Endothelial cell of umbilical vein (primary cell): ENCODE data around the gene SEMA4A. TPM values are rescaled to one million over a fixed set of nuclear protein-coding genes. Genes with fewer than 3 reads are reported as not detected.

Experiments used
- BruUV-seq: library from RNA; stranded (reverse); fragments of 400-500 nt; replicated peaks from 2 replicates; lab custom pipeline; 2021; lab: Mats Ljungman, UMichigan
- CTCF ChIA-PET: fragments of 300-600, 350-600 bp; sonication (Branson Sonifier 250); formaldehyde crosslinking; loops from one replicate; lab custom pipeline; 2021; ENCODE audit warnings: antibody characterized with exemption, inconsistent platforms; lab: Charles Lee
- POLR2A ChIA-PET: fragments of 300-600, 350-600 bp; sonication (Branson Sonifier 250); formaldehyde crosslinking; loops from one replicate; lab custom pipeline; 2021; ENCODE audit warnings: antibody characterized with exemption, inconsistent platforms; lab: Charles Lee
- DNase-seq: peaks from one replicate; pipeline ENCODE4 v3.0.0-alpha.2; 2011; ENCODE audit warnings: low read depth, low spot score
- FAIRE-seq: peaks from 2 replicates; lab custom pipeline; 2011; peaks lifted over from hg19 to GRCh38; lab: Jason Lieb, UNC
- H2AFZ ChIP-seq: 2 replicates; pipeline ENCODE4 v1.6.0; 2012; ENCODE audit warnings: low read depth, low read length, control low read depth, inconsistent platforms
- H3K27ac ChIP-seq: 2 replicates; pipeline ENCODE4 v1.5.1; 2011; ENCODE audit warnings: low read depth, mild to moderate bottlenecking, control low read depth, low read length, moderate library complexity; ENCODE audit not compliant: insufficient read depth
- H3K27me3 ChIP-seq, 2 experiments: 2 replicates each; pipeline versions ENCODE4 v1.6.0 to v1.6.1; 2011; ENCODE audit warnings: low read length in 2 of 2, mixed read lengths in 1 of 2; ENCODE audit not compliant: control insufficient read depth in 2 of 2, insufficient read depth in 2 of 2
- H3K36me3 ChIP-seq, 2 experiments: 2 replicates in 1 of 2; 3 replicates in 1 of 2; pipeline ENCODE4 v1.5.1; 2011; ENCODE audit warnings: low read length in 2 of 2, mild to moderate bottlenecking in 1 of 2, moderate library complexity in 1 of 2; ENCODE audit not compliant: control insufficient read depth in 2 of 2, insufficient read depth in 2 of 2; ENCODE audit errors: extremely low read depth in 1 of 2
- H3K4me1 ChIP-seq: 3 replicates; pipeline ENCODE4 v1.5.1; 2011; ENCODE audit warnings: mild to moderate bottlenecking, low read length; ENCODE audit not compliant: control insufficient read depth, insufficient read depth; ENCODE audit errors: extremely low read depth
- H3K4me2 ChIP-seq: 2 replicates; pipeline ENCODE4 v1.6.1; 2011; ENCODE audit warnings: low read length, control low read depth, mixed read lengths; ENCODE audit not compliant: insufficient read depth
- H3K4me3 ChIP-seq, 3 experiments: fragments of 200-600 bp in 1 of 3; sonication (generic), shearing (Covaris generic) in 1 of 3; replicated peaks in 1 of 3; 2 replicates each; pipeline ENCODE4 v1.5.1; 2011 to 2016; ENCODE audit warnings: control low read depth in 3 of 3, low read length in 3 of 3, mild to moderate bottlenecking in 2 of 3, inconsistent platforms in 1 of 3, low read depth in 1 of 3, moderate library complexity in 1 of 3; ENCODE audit not compliant: insufficient read depth in 1 of 3
- H3K79me2 ChIP-seq: 2 replicates; pipeline ENCODE4 v1.6.0; 2012; ENCODE audit warnings: low read length, inconsistent platforms; ENCODE audit not compliant: control insufficient read depth, insufficient read depth
- H3K9ac ChIP-seq: replicated peaks from 2 replicates; pipeline ENCODE3; 2011; ENCODE audit warnings: low read length, control low read depth; ENCODE audit not compliant: insufficient read depth; ENCODE audit errors: extremely low read depth
- H3K9me1 ChIP-seq: replicated peaks from 3 replicates; pipeline ENCODE4 v1.6.0; 2011; ENCODE audit warnings: mild to moderate bottlenecking, low read length; ENCODE audit not compliant: control insufficient read depth, insufficient read depth; ENCODE audit errors: extremely low read depth
- H3K9me3 ChIP-seq: replicated peaks from 2 replicates; pipeline ENCODE4 v1.5.1; 2012; ENCODE audit warnings: low read length, inconsistent platforms; ENCODE audit not compliant: control insufficient read depth, insufficient read depth
- H4K20me1 ChIP-seq: replicated peaks from 2 replicates; pipeline ENCODE3; 2011; ENCODE audit warnings: mild to moderate bottlenecking, low read length; ENCODE audit not compliant: control insufficient read depth, insufficient read depth; ENCODE audit errors: extremely low read depth
- EZH2 ChIP-seq: IDR thresholded peaks from 2 replicates; pipeline ENCODE4 v1.6.1; 2012; ENCODE audit warnings: borderline replicate concordance, low read depth, mild to moderate bottlenecking, moderate library complexity, low read length, inconsistent platforms; ENCODE audit not compliant: severe bottlenecking
- FOS ChIP-seq: IDR thresholded peaks from 2 replicates; pipeline ENCODE4 v1.6.1; 2011; ENCODE audit warnings: mild to moderate bottlenecking, low read length, moderate library complexity, borderline replicate concordance; ENCODE audit not compliant: insufficient read depth
- GATA2 ChIP-seq: IDR thresholded peaks from 2 replicates; pipeline ENCODE4 v1.7.0; 2011; ENCODE audit warnings: low read depth, mild to moderate bottlenecking, moderate library complexity, mixed read lengths, low read length; ENCODE audit not compliant: insufficient read length, insufficient read depth
- JUN ChIP-seq: IDR thresholded peaks from 2 replicates; pipeline ENCODE4 v1.6.1; 2011; ENCODE audit warnings: borderline replicate concordance, low read depth; ENCODE audit not compliant: insufficient read length, insufficient read depth
- MAX ChIP-seq: IDR thresholded peaks from 2 replicates; pipeline ENCODE4 v1.6.1; 2011; ENCODE audit not compliant: insufficient read depth, insufficient read length
- MYC ChIP-seq: IDR thresholded peaks from one replicate; pipeline ENCODE4 v1.6.1; 2011; ENCODE audit warnings: mild to moderate bottlenecking, low read depth, low read length
- POLR2A ChIP-seq: IDR thresholded peaks from 2 replicates; pipeline ENCODE4 v1.6.1; 2012; ENCODE audit warnings: low read depth, mild to moderate bottlenecking, control low read depth, low read length
- POLR2AphosphoS5 ChIP-seq: IDR thresholded peaks from 2 replicates; pipeline ENCODE4 v1.6.1; 2012; ENCODE audit warnings: low read depth, mild to moderate bottlenecking, control low read depth, low read length, moderate library complexity; ENCODE audit not compliant: insufficient read depth
- dilution Hi-C: fragments of 300-500 bp; cut with MboI; formaldehyde crosslinking; loops from one replicate; pipeline ENCODE4 v1.15.0; 2019; ENCODE audit warnings: low sequenced_read_pairs; ENCODE audit not compliant: extremely low pct_ligation_motif_present
- intact Hi-C: fragments of 100-400 bp; cut with micrococcal nuclease; formaldehyde crosslinking; loops from one replicate; pipeline ENCODE4 v1.10.0; 2022
- polyA plus RNA-seq, 4 experiments: library from polyadenylated mRNA; depleted of rRNA in 3 of 4; stranded (reverse) in 3 of 4; unstranded in 1 of 4; fragments of >200 nt; gene quantifications; 2 replicates each; pipeline versions ENCODE4 v1.2.1 to v1.2.3, GENCODE V29; 2011 to 2012; ENCODE audit warnings: missing spikeins in 1 of 4
- total RNA-seq: library from RNA; stranded (reverse); gene quantifications from 2 replicates; pipeline ENCODE4 v1.2.3, GENCODE V29; 2021
- TF ChIP-seq, protein P1 (sequence below), 2 donors: IDR thresholded peaks; 1 replicate in 1 of 2; 2 replicates in 1 of 2; pipeline ENCODE4 v1.5.1; 2011; ENCODE audit warnings: low read length in 2 of 2, mild to moderate bottlenecking in 2 of 2, moderate library complexity in 2 of 2, control low read depth in 1 of 2, inconsistent platforms in 1 of 2, low read depth in 1 of 2; ENCODE audit not compliant: insufficient read depth in 1 of 2; ENCODE audit errors: extremely low read depth in 1 of 2

The SEMA4A gene
- total and polyA plus RNA-seq, 2 donors (not counting 3 experiments of a cell fraction or from before 2014, with no cell fraction given): 1.5 to 1.6 TPM

DNA sequence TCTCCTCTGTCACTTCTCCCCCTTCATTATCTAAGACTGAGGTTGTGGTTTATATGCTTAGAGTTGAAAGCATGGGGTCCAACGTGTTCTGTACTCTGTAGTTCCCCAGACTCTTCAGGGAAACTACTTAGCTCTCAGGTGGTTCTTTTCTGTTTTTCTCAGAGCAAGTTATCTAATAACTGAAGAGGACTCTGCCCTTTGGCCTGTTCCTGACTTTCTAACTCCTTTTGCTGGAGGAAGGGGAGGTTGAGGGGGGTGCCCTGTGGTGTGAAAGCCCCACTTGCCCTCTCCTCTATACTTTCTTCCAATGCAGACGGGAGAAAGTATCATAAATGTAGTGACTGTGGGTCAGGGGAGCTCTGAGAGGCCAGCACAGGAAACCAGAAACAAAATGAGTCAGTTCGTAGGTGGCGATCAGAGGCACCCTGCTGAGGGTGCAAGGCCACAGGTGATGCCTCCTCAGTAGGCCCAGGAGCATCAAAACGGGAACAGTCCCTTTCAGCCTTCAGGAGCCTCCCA lies 45.5 kb downstream of the SEMA4A start:
- peaks cover 11% of the 10 kb centered on the region for H3K4me1 ChIP-seq
- intact Hi-C loops (no loop called here), dilution Hi-C loops (no loop called here)
- no peaks in the 10 kb centered on the region for H3K27me3 ChIP-seq
- no TSS peak for BruUV-seq
- H3K9me3 ChIP-seq: no peaks in the 10 kb centered on the region
- no peak overlapping the region for H3K4me3 ChIP-seq
- TF ChIP-seq POLR2A: no peak
- TF ChIP-seq GATA2: no peak
- TF ChIP-seq, protein P1, sequence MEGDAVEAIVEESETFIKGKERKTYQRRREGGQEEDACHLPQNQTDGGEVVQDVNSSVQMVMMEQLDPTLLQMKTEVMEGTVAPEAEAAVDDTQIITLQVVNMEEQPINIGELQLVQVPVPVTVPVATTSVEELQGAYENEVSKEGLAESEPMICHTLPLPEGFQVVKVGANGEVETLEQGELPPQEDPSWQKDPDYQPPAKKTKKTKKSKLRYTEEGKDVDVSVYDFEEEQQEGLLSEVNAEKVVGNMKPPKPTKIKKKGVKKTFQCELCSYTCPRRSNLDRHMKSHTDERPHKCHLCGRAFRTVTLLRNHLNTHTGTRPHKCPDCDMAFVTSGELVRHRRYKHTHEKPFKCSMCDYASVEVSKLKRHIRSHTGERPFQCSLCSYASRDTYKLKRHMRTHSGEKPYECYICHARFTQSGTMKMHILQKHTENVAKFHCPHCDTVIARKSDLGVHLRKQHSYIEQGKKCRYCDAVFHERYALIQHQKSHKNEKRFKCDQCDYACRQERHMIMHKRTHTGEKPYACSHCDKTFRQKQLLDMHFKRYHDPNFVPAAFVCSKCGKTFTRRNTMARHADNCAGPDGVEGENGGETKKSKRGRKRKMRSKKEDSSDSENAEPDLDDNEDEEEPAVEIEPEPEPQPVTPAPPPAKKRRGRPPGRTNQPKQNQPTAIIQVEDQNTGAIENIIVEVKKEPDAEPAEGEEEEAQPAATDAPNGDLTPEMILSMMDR (IDR thresholded peaks at IDR 0.05; ENCODE audit: extremely low read depth in 1 of 2, insufficient read depth in 1 of 2, low read depth in 1 of 2, low read length in 2 of 2): no peak
- TF ChIP-seq FOS: no peak
- TF ChIP-seq POLR2AphosphoS5: no peak
- TF ChIP-seq MYC: no peak
- no peak for TF ChIP-seq MAX
- TF ChIP-seq EZH2: no peak
- TF ChIP-seq JUN: no peak
- no peak overlapping the region for H3K4me2 ChIP-seq
- H3K79me2 ChIP-seq: peaks cover 50% of the 10 kb centered on the region
- no peak overlapping the region for H2AFZ ChIP-seq
- no peak overlapping the region for H3K27ac ChIP-seq
- H3K9ac ChIP-seq: no peak overlapping the region
- no peak for DNase-seq
- ChIA-PET POLR2A (no interaction called here), CTCF (interaction anchor here (3.9 kb wide), 1 partner anchor 26 kb away, joined by 17 read pairs; no protein-coding TSS in a partner anchor)
- no peaks in the 10 kb centered on the region for H3K9me1 ChIP-seq
- no peaks in the 10 kb centered on the region for H4K20me1 ChIP-seq
- peaks cover 3 to 6% of the 10 kb centered on the region in 2 experiments for H3K36me3 ChIP-seq
- no peak for FAIRE-seq
